Muscle layer of colon (tissue), 2 donors: ENCODE results near the gene ACTR3C.
"Not testable (repeated sequence)": the region's sequence is repeated elsewhere in the genome, so short reads cannot be mapped to it uniquely, and the experiment has no call there.

Experiments
- H3K27ac ChIP-seq: one replicate; pipeline ENCODE4 v1.7.0; 2013; ENCODE audit warnings: low read depth, mild to moderate bottlenecking, low read length, moderate library complexity
- H3K27me3 ChIP-seq, 2 donors: one replicate each; pipeline ENCODE4 v1.7.0; 2013; ENCODE audit warnings: low read length in 2 of 2, mild to moderate bottlenecking in 2 of 2; ENCODE audit not compliant: insufficient read depth in 2 of 2, control insufficient read depth in 1 of 2
- H3K36me3 ChIP-seq: one replicate; pipeline ENCODE4 v1.7.0; 2013; ENCODE audit warnings: mild to moderate bottlenecking, low read length; ENCODE audit not compliant: insufficient read depth
- H3K4me1 ChIP-seq: one replicate; pipeline ENCODE4 v1.7.0; 2013; ENCODE audit warnings: mild to moderate bottlenecking, low read length; ENCODE audit not compliant: insufficient read depth
- H3K4me3 ChIP-seq, 2 donors: one replicate each; pipeline ENCODE4 v1.7.0; 2013; ENCODE audit warnings: low read length in 2 of 2, low read depth in 1 of 2, mild to moderate bottlenecking in 1 of 2, moderate library complexity in 1 of 2
- H3K9ac ChIP-seq: one replicate; pipeline ENCODE4 v1.7.0; 2013; ENCODE audit warnings: low read length
- H3K9me3 ChIP-seq: one replicate; pipeline ENCODE4 v1.7.0; 2013; ENCODE audit warnings: mild to moderate bottlenecking, low read length
- donor health status: abdominal sarcoma.
- donor health status: Adenocarcinoma of cecum.

Gene ACTR3C

DNA sequence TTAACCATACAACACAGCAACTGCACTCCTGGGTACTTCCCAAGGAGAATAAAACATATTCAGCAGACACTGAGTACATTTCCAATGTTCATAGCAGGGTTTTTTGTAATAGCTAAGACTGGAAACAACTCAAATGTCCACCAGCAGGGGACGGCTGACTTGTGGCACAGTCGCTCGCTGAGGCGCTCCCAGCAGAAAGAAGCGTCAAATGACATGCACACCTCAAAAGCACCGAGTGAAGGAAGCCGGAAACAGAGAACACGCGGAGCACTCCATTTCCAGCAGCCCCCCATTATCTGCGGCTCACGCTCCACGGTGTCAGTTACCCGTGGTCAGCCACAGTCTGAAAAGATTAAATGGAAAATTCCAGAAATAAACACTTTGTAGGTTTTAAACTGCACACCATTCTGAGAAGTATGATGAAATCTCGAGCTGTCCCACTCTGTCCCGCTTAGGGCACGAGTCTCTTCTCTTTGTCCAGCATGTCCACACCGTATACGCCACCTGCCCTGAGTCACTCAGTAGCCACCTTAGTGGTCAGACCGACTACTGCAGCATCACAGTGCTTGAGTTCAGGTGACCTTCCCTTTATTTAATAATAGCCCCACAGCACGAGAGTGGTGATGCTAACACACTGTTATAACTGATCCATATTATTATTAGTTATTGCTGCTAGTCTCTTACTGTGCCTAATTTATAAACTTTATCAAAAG is 56.2 kb downstream of the ACTR3C start:
- not testable (repeated sequence) for H3K36me3 ChIP-seq, H3K9me3 ChIP-seq, H3K4me1 ChIP-seq, H3K27ac ChIP-seq, H3K4me3 ChIP-seq, H3K9ac ChIP-seq, H3K27me3 ChIP-seq

DNA sequence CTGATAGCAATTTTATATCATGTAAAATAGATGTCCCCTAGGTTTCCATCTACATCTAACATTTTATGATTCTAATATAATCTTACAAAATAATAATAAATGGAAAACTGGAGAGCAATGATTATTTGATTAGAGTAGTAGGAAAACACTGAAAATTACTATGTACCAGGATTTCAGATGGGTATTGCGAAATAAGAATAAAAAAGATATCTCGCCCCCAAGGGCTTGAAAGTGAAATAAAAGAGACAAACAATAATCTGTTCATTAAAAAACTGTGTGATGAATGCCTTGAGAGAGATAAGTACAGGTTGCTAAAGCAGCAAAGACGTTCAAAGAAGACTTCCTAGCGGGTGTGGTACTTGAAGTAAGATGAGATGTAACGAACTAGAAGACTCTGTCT is 60.7 kb downstream of the ACTR3C start:
- H3K27ac ChIP-seq, H3K9me3 ChIP-seq: not testable (repeated sequence)

DNA sequence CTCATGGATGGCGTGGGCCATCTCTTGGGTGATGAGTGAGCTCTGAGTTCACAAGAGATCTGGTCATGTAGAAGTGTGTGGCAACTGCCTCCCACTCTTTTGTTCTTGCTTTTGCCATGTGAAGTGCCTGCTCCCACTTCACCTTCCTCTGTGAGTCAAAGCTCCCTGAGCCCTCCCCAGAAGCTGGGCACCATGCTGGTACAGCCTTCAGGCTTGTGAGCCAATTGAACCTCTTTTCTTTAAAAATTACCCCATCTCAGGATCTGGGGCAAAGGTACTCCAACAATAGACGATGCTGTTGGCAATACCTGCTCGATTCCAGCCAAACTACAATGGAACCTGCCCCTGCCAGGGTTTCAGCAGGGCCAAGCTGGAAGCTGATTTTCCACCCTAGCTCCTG is 75.6 kb downstream of the ACTR3C start:
- not testable (repeated sequence) for H3K36me3 ChIP-seq, H3K4me1 ChIP-seq, H3K27me3 ChIP-seq

More for the DNA sequence above, 60.7 kb downstream of the ACTR3C start:
- not testable (repeated sequence) for H3K4me1 ChIP-seq, H3K9ac ChIP-seq, H3K36me3 ChIP-seq, H3K4me3 ChIP-seq, H3K27me3 ChIP-seq

DNA sequence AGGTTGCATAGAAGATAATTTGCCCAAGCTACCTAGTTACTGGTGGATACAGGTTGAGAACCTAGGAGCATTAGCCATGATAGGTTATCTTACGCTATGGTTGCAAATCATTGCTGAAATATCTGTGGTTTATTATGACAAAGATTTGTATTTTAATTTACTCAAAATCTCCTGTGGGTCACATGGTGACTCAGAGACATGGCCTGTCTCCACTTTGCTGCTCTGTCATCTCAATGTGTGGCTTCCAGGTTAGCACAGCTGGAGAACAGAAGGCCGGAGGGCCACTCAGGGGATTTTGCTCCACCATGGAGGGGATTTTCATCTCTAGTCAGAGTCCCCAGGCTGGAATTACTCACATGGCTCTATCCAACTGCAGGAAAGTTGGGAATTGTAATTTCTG is 78.1 kb downstream of the ACTR3C start:
- not testable (repeated sequence) for H3K9ac ChIP-seq, H3K9me3 ChIP-seq, H3K36me3 ChIP-seq, H3K4me1 ChIP-seq, H3K4me3 ChIP-seq, H3K27ac ChIP-seq, H3K27me3 ChIP-seq

More for the DNA sequence above, 75.6 kb downstream of the ACTR3C start:
- not testable (repeated sequence) for H3K27ac ChIP-seq, H3K9ac ChIP-seq, H3K9me3 ChIP-seq, H3K4me3 ChIP-seq

DNA sequence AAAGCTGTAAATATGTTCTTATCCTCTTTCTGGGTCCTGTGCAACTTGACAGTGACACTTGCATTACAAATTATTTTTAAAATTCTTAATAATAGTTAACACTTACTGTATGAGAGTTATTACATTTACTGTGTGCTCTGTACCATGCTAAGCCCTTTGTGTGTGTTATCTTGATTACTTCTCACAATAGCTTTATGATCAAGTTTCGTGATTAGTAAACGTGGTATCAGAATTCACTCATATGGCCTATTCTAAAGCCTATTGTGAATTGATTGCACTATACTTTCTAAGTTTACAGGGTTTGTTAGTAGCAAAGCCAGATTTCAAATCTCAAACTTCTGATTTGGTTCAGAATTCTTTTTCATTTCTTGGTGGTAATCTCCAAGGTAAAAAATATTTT is 80.4 kb downstream of the ACTR3C start:
- H3K27me3 ChIP-seq, H3K36me3 ChIP-seq, H3K9me3 ChIP-seq, H3K4me3 ChIP-seq, H3K4me1 ChIP-seq, H3K27ac ChIP-seq, H3K9ac ChIP-seq: not testable (repeated sequence)

DNA sequence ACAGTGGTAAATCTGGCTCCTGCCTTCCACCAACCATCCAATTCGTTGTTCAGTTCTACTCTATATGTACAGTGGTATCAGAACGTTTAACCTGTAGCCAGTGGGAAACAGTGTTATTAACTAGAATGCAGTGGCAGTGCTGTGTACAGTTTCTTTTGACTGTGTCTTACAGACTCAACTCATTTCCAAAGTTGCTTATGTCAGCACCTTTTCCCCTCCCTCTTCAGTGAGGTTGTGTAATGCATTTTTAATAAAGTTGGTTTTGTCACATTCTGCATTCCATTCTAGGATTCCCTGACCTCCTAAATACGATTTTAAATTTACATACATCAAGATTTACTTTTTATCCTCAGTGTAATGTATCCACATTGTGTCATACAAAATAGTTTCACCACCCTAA is 97.9 kb downstream of the ACTR3C start:
- not testable (repeated sequence) for H3K9me3 ChIP-seq, H3K4me3 ChIP-seq, H3K9ac ChIP-seq, H3K36me3 ChIP-seq, H3K4me1 ChIP-seq, H3K27ac ChIP-seq, H3K27me3 ChIP-seq

DNA sequence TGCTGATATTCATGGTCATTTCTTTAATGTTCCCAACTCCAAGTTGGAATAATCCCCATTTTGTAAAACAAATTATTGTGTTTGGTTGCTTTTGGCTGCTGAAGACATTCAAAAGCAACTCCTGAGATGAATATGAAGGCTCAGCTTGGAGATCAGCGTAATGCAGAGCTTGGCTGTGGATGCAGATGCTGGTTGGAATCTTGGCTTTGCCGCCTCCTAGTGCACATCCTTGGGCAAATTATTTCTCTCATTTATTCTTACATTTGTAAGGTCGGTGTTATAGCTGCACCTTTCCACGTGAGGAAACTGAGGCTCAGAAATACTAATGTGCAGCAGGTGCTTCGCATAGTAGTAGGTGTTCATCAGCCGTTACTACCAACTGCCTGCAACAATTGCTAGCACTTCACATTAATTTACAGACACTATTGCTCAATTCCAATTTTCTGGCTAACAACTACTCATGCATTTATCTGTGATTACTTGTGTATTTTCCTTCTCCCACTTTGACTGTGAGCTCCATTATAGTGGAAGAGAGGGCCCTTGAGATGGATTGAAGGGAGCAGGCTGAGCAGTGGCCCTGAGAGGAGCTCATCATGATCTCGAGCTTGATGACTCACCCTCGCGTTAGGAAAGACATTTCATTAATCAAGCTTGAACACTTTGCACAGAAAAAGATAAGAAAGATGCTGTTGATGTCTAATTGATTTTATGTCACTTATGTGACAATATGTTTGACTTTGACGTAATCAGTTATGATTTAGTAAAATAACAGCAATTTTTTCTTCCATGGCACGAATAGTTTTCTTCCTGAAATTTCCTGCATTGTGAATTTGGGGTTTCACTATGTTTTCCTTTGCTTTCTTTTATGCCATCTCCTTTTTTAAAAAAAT is 101.0 kb downstream of the ACTR3C start:
- not testable (repeated sequence) for H3K9ac ChIP-seq, H3K4me3 ChIP-seq, H3K27ac ChIP-seq, H3K9me3 ChIP-seq, H3K4me1 ChIP-seq, H3K36me3 ChIP-seq, H3K27me3 ChIP-seq

DNA sequence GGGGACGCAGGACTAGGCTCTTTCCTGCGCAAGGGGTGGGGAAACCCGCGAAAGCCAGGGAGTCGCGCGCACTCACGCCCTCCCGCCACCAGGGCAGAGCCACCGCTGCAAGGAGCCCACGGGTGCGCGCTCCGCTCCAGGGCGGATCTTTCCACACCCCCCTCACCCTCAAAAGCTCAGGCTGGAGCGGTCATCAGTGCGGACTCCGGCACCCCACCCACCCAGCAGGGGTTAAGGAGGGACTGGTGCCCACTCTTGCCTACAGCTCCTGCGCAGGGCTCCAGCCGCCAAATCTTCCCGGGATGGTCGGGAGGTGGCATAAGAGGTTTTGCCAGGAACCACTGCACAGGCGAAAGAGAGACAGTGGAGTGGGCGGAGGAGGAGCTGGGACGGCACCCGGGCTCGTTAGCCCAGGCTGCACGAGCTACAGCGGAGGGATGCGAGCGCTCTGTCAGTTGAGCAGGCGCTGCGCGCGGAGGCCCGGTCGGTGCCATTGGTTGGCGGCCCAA is 102.6 kb downstream of the ACTR3C start:
- not testable (repeated sequence) for H3K4me1 ChIP-seq, H3K36me3 ChIP-seq, H3K27ac ChIP-seq, H3K9ac ChIP-seq, H3K9me3 ChIP-seq, H3K4me3 ChIP-seq, H3K27me3 ChIP-seq

DNA sequence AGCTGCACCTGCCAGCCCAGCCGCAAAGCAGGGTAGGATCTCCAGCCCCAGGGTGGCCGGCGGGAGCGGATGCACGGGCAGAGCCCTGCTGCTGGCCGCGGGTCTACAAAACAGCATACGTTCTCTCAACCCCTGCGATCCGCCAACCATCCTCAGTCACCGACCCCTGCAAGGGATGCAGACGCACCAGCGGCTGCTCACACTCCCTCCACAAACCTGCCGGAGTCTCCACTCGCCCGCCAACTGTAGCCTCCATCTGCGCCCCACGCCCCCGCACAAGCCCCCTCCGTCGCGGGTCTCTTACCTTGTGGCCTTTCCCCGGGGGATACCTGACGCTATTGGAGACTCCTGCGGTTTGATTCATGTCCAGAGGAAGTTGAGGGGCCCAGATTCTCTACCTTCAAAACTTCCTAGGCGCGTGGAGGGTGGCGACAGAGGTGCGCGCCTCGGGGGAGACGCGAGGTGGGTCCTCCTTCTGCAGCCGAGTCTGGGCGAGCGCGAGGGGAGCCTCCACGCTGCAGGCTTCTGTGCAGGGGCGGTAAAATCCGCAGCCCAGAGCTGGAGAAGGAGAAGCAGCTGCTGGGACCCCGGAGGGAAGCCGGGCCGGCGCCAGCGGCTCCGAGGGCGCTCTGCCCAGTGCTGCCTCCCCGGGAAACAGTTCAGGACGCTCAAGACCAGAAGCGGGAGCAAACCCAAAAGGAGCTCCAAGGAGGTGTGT is 103.2 kb downstream of the ACTR3C start:
- H3K4me3 ChIP-seq, H3K27ac ChIP-seq, H3K27me3 ChIP-seq, H3K9me3 ChIP-seq, H3K36me3 ChIP-seq, H3K4me1 ChIP-seq, H3K9ac ChIP-seq: not testable (repeated sequence)

DNA sequence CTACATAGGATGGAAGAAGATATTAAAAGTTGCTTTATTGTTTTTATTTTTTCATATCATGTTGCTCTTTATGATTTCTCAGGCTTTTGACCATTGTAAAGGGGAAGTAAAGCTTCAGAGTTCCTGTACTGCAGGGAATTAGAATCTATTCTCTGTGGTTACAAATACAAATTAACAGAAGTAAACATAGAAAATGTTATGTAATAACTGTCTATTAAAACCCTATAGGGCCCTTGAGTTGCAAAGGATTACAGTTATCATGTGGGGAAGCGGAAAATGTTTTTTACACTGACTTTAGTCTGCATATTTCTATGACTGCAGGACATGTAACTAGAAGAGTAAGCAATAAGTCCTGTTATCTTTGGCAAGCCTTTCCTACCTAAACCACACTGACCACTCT is 116.5 kb downstream of the ACTR3C start:
- H3K4me1 ChIP-seq, H3K9ac ChIP-seq, H3K9me3 ChIP-seq, H3K27me3 ChIP-seq, H3K4me3 ChIP-seq, H3K27ac ChIP-seq, H3K36me3 ChIP-seq: not testable (repeated sequence)

DNA sequence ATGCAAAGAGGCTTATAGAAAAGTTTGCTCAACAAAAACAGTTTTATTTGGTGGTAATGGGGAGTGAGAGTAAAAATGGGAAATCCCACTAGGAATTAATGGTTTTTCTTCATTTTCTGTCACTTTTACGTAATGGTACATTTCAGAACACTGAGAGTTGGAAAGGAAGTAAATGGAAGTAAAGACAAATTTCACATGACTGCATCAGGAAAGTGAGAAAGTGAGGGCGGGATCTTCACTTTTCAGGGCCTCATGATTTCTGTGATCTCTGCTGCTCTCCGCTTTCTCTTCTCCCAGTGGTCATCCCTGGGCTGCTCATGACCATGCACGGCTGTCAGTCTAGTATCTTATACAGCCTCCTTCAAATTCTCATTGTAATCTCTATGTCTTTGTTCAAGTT is 117.5 kb downstream of the ACTR3C start:
- H3K9ac ChIP-seq, H3K27me3 ChIP-seq, H3K36me3 ChIP-seq, H3K4me3 ChIP-seq, H3K4me1 ChIP-seq, H3K9me3 ChIP-seq, H3K27ac ChIP-seq: not testable (repeated sequence)
